ENCODE results near the gene AKAP13.

AKAP13 gene

DNA sequence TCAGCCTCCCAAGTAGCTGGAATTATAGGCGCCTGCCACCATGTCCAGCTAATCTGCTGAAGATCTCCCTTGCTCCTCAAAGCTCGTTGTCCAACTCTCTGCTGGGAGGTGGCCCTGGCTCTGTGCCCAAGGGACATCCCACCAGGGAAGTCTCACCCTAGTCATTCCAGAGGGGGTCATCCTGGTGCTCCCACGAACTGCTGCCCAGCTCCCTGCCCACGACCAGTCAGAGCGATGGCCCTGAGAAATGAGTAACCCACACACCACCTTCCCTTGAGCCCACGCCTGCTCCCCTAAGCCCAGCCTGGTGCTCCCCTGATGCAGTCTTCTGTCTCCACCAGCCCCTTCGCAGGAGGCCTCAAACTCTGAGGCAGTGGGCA, 409.1 kb downstream of the AKAP13 start:
- no peak for TF ChIP-seq TAF1 (IDR thresholded peaks at IDR 0.05; ENCODE audit: low read depth)
- TF ChIP-seq TCF12 (IDR thresholded peaks at IDR 0.05; ENCODE audit: low read depth), result no peak
- TF ChIP-seq YY1 (IDR thresholded peaks at IDR 0.05; ENCODE audit: low read depth), result no peak
- no peak for TF ChIP-seq FOXM1 (IDR thresholded peaks at IDR 0.05; ENCODE audit: borderline replicate concordance, low read depth)
- TF ChIP-seq CREB1 (IDR thresholded peaks at IDR 0.05; ENCODE audit: low read depth), result no peak

DNA sequence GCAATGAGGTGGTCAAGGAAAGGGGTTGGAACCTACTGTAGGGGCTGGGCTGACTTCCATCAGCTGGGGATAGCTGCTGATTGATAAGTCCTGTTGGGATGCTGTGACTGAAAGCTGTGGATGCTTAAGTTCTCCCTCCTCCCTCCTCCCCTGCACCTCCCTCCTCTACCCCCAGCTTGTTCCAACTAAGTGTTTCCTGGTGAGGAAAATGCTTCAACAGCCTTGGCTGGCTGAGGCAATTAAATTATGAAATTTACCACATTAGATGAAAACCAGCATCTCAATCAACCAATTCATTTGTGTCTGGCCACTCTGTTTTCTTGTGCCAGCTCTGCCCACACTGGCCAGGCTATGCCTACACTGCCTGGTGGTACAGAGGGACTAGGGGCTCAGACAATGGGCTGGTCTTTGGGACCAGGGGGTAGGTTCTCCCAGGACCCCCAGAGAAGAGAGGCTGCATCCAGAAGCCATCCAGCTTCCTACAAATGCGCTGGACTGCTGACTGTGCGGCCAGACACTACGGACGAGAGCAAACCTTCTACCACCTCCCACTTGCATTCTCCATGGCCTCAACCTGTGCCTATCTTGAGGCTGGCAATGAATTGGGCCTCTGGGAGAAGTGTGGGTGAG, 411.8 kb downstream of the AKAP13 start:
- TF ChIP-seq, protein P1, sequence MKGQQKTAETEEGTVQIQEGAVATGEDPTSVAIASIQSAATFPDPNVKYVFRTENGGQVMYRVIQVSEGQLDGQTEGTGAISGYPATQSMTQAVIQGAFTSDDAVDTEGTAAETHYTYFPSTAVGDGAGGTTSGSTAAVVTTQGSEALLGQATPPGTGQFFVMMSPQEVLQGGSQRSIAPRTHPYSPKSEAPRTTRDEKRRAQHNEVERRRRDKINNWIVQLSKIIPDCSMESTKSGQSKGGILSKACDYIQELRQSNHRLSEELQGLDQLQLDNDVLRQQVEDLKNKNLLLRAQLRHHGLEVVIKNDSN (IDR thresholded peaks at IDR 0.05), result no peak

DNA sequence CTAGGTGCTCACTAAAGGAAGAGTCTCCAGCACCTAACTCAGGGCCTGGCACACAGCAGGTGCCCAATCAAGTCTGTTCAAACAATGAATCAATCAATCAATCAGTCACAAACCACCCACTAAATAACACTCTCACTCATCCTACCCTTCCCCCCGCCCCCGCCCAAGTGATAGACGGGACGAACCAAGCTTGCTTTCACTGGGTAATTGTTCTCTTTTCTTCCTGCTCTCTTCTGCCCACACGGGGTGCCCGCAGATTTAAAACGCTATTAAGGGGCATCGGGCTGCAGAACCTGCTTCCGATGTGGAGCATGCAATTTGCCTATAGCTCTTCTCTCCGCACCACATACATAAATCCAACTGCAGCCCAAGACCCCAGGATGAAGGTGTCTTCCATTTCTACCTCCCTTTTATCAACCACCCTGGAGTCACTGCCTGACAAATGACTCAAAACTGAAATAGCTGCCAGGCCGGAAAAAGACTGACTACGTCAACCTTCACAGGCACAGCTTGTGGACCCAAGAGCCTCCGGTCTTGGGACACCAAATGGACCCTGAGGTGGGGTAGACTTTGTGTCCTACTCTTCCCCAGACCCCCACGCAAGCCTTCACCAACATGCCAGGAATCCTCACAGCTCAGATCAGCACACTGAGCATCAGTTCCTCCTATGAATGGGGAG, 412.6 kb downstream of the AKAP13 start:
- no peak for TF ChIP-seq CREB1 (IDR thresholded peaks at IDR 0.05; ENCODE audit: low read depth)
- no peak for TF ChIP-seq TAF1 (IDR thresholded peaks at IDR 0.05; ENCODE audit: low read depth)
- TF ChIP-seq FOXM1 (IDR thresholded peaks at IDR 0.05; ENCODE audit: borderline replicate concordance, low read depth), result no peak
- no peak for TF ChIP-seq ZBTB7A (IDR thresholded peaks at IDR 0.05; ENCODE audit: low read depth)
- TF ChIP-seq NFIC (IDR thresholded peaks at IDR 0.05), result no peak
- TF ChIP-seq MAX (IDR thresholded peaks at IDR 0.05), result no peak
- TF ChIP-seq, protein P1 (IDR thresholded peaks at IDR 0.05), result no peak
- no peak for TF ChIP-seq TCF12 (IDR thresholded peaks at IDR 0.05; ENCODE audit: low read depth)
- no peak for TF ChIP-seq EGR1 (IDR thresholded peaks at IDR 0.05)
- TF ChIP-seq YY1 (IDR thresholded peaks at IDR 0.05; ENCODE audit: low read depth), result no peak
- TF ChIP-seq EP300 (IDR thresholded peaks at IDR 0.05; ENCODE audit: borderline replicate concordance), result no peak
- TF ChIP-seq TEAD4 (IDR thresholded peaks at IDR 0.05), result no peak
- TF ChIP-seq, protein P2, sequence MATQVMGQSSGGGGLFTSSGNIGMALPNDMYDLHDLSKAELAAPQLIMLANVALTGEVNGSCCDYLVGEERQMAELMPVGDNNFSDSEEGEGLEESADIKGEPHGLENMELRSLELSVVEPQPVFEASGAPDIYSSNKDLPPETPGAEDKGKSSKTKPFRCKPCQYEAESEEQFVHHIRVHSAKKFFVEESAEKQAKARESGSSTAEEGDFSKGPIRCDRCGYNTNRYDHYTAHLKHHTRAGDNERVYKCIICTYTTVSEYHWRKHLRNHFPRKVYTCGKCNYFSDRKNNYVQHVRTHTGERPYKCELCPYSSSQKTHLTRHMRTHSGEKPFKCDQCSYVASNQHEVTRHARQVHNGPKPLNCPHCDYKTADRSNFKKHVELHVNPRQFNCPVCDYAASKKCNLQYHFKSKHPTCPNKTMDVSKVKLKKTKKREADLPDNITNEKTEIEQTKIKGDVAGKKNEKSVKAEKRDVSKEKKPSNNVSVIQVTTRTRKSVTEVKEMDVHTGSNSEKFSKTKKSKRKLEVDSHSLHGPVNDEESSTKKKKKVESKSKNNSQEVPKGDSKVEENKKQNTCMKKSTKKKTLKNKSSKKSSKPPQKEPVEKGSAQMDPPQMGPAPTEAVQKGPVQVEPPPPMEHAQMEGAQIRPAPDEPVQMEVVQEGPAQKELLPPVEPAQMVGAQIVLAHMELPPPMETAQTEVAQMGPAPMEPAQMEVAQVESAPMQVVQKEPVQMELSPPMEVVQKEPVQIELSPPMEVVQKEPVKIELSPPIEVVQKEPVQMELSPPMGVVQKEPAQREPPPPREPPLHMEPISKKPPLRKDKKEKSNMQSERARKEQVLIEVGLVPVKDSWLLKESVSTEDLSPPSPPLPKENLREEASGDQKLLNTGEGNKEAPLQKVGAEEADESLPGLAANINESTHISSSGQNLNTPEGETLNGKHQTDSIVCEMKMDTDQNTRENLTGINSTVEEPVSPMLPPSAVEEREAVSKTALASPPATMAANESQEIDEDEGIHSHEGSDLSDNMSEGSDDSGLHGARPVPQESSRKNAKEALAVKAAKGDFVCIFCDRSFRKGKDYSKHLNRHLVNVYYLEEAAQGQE (IDR thresholded peaks at IDR 0.05; ENCODE audit: low read depth), result no peak
- no peak for TF ChIP-seq RAD21 (IDR thresholded peaks at IDR 0.05; ENCODE audit: low read depth)
- no peak for TF ChIP-seq CEBPB (IDR thresholded peaks at IDR 0.05)

DNA sequence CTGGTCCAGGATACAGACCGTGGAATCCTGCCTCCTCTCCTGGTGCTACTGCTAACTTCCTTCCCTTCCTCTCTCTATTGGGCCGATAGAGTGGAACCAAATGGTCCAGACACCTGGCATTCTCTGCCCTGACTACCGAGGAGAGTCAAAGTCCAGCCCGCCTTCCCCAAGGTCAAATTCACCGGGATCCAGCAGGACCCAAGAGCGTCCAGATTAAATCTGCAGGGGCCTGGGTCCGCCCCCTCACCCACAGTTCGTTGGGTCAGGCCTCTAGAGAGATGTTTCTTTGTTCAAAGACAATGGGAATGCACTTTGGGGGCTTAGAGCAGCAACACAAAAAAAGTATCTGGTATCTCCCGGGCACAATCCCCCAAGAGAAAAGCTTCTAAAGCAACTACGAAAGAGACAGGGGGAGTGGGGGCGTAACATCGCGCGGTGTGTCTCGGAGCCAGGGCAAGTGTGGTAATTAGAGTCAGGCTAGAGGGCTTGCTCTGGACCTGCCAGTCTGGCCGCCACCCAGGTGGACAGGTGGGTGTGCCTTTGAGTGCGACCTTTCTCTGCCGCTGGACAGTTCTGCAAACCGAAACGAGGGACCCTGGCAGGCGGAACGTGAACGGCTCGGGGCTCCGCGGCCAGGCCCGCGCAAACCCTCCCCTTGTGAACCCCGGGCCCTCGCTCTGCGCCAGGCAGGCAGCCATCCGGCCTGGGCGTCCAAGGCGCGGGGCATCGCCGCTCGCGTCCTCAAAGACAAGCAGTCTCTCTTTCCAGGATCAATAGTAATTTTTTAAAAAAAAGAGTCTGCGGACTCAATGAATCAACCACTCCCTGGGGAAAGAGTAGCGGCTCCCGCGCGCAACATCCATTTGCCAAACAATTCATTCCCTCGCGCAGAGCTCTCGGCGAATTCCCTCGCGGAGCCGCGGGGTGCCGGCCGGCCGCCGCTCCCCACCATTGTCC, 413.5 kb downstream of the AKAP13 start:
- TF ChIP-seq CEBPB (IDR thresholded peaks at IDR 0.05), result no peak
- no peak for TF ChIP-seq RAD21 (IDR thresholded peaks at IDR 0.05; ENCODE audit: low read depth)
- TF ChIP-seq NFIC (IDR thresholded peaks at IDR 0.05), result no peak
- TF ChIP-seq MAX (IDR thresholded peaks at IDR 0.05), result 0 out of 2 replicates have a peak, but pooled peaks have one; percentile 42
- TF ChIP-seq, protein P1 (IDR thresholded peaks at IDR 0.05), result no peak
- TF ChIP-seq, protein P2 (IDR thresholded peaks at IDR 0.05; ENCODE audit: low read depth), result 0 out of 2 replicates have a peak, but pooled peaks have one; percentile 32
- no peak for TF ChIP-seq TCF12 (IDR thresholded peaks at IDR 0.05; ENCODE audit: low read depth)
- TF ChIP-seq EP300 (IDR thresholded peaks at IDR 0.05; ENCODE audit: borderline replicate concordance), result no peak
